ENCODE results near the gene KRTAP10-1.
A peak's percentile ranks its signal among the peaks of the same experiment; 100 is the strongest.

Gene KRTAP10-1

GRCh38 chr21:44547656-44548331 lies 7.8 kb upstream of the KRTAP10-1 start:
- no peak for DNase-seq

DNA sequence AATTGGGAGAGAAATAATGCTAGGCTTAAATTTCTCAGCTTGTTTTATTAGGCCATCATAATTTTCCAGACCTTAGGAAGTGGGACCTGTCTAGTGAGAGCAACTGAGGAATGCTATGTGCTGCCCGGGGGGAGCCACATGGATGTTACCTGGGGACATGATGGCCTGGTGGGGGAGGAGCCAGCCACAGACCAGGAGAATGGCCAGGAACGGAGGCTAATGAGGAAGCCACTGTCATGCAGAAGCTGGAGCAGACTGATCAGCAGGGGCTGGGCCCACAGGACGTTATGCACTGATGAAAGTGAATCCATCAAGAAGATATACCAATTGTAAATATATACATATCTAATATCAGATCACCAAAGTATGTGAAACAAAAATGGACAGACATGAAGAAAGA lies 4.6 kb upstream of the KRTAP10-1 start:
- no peak for DNase-seq

GRCh38 chr21:44542716-44543115 lies 2.7 kb upstream of the KRTAP10-1 start:
- DNase-seq: no peak

DNA sequence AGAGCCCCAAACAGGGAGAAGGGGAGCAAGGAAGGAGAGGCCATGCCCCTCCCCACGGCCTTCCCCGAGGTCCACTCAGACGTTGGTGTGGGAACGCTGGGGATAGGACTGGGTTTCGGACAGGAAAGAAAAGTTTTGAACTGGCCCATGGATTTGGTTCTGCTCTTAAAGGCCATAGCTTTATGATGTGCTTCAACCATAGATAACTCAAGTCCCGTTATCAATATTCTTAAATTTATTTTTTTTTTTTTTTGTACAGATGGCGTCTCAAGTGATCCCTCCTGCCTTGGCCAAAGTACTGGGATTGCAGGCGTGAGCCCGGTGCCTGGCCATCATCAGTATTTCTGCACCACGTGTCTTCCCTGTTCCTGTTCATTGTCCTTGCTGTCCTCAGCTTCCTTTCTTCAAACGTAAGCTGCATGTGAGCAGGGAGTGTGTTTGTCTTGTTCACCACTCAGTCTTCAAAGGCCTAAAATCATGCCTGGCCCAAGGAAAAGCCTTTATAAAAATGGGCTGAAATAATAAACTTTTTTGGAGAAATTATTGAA lies 820 bp upstream of the KRTAP10-1 start:
- DNase-seq: no peak

DNA sequence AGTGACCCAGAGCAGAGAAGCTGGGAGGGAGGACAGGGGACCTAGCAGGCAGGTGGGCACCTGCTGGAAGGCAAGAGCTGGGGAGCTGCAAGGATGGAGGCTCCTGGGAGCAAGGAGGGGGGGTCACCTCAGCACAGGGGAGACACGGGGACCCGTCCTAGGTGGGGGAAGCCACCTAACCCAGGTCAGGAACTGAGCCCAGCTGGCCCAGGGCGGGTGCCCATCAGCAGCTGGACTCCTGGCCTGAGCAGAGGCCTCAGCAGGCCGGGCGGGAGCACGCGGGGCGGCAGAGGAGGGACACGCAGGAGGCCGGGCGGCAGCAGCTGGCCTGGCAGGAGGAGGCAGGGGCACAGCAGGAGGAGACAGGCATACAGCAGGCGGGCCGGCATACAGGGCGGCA lies 949 bp downstream of the KRTAP10-1 start:
- peak; percentile 70 for DNase-seq

DNA sequence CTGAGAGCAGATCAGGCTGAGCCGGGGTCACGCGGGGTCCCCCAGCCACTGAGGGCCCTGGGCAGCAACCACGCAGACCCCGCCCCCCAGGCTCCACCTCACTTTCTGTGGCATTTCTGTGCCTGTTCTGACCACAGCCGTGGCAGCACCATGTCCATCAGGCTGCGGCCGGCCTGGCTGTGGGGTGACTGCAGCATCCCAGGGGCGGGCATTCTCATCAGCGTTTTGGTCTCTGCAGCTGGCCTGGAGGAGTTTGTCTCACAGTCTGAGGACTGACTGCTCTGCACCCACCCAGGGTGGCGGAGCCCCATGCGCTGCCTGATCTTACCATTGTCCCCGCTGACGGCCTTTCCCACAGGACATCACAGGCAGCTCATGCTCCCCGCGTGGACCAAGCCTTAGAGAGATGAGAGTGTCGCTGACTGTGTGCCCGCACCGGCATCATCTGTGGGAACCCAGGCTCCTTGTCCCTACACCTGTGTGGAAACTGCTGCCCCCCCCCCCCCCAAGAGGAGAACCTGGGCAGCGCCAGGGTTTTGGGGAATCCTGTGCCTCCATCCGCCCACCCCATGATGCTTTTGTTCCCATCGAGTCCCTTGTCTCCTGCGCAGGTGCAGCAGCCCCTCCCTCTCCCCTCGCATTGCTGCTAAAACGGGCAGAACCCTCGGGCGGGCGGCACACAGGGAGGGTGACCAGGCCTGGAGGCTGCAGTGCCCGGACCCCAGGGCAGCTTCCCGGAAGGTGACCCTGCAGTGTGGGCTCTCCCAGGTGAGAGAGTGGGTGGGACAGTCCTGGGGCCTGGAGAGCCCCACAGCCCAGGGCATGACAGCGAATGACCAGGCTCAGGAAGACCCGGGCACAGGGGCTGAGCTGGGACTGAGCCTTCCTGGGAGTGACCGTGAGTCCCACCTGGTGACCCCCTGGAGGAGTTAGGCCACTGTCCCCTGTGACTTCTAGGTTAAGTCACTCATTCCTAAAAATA lies 1.8 kb downstream of the KRTAP10-1 start:
- DNase-seq: no peak

GRCh38 chr21:44535963-44536362 lies 4.0 kb downstream of the KRTAP10-1 start:
- DNase-seq: no peak

GRCh38 chr21:44534688-44535087 lies 5.3 kb downstream of the KRTAP10-1 start:
- no peak for DNase-seq

GRCh38 chr21:44533891-44534627 lies 5.9 kb downstream of the KRTAP10-1 start:
- DNase-seq: no peak

GRCh38 chr21:44533121-44533890 lies 6.7 kb downstream of the KRTAP10-1 start:
- DNase-seq: no peak

- DNase-seq: no peak
These were observed 7.3 kb downstream of the KRTAP10-1 start for GRCh38 chr21:44532712-44533111.

DNA sequence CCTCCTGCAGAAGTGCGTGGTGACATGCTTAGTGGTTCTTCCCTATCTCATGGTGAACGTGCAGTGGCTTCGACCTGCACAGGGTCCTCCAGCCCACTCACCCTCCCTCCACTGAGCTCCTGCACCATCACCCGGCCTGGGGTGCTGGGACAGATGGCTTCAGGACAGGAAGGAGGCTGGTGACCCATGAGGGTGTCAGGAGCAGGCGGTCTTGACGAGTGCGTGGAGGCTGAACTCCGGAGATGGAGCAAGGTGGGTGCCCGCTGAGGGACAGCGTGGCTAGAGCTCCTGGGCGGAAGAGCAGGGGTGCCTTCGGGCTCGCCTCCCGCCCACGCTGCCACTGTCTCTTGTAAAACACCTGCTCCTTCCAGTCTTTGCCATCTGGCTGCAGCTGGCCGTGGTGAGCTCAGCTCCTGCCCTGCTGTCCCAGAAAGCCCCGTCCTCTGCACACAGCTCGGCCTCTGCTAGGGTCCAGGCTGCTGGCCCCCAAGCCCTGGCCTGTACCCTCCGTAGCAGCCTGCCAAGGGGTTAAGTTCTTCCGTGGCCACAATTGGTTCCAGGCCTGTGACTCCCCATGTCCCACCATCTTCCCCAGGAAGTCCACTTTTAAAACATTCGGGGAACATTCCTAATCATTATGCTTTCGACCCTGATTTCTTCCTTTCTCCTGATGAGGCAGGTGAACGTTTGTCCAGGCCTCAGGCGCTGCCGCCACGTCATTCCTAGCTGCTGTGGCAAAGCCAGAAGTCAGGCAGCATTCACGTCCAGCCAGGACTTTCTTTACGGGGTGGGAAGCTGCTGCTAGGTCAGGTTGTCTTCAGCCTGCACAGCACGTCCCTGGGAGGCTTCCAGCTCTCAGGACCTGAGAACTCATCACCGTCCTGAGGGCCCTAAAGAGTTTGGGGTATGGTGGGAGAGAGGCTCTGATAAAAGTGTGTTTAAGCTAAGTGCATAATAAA lies 8.1 kb downstream of the KRTAP10-1 start:
- no peak for DNase-seq

DNA sequence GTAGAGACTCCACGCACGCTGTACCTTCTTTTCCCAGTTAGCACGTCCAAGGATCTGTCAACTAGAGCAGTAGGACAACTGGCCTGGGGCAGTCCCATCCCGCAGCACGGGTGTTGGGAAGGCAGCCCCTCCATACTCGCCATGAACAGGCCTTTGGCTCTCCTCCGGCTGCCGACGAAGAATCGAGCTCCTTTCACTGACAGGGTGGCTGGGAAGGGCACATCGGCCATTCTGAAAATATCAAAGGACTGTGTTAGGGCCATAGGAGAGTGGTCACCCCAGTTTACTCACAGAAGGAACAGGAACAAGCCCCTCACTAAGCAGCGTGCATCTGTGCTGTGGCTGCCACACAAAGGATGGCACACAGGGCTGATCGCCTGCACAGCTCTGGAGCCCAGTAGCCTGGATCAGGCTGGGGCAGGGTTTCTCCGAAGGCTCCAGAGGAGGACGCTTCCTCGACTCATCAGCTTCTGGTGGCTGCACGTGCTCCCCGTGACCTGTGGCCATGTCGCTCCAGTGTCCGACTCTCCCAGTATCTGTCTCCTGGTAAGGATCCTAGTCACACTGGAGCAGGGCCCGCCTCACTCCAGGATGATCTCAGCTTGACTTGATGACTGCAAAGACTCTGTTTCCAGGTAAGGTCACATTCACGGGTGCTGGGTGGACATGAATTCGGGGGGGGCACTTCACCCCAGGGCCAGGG lies 8.9 kb downstream of the KRTAP10-1 start:
- no peak for DNase-seq

GRCh38 chr21:44530221-44530902 lies 9.6 kb downstream of the KRTAP10-1 start:
- DNase-seq: no peak

DNA sequence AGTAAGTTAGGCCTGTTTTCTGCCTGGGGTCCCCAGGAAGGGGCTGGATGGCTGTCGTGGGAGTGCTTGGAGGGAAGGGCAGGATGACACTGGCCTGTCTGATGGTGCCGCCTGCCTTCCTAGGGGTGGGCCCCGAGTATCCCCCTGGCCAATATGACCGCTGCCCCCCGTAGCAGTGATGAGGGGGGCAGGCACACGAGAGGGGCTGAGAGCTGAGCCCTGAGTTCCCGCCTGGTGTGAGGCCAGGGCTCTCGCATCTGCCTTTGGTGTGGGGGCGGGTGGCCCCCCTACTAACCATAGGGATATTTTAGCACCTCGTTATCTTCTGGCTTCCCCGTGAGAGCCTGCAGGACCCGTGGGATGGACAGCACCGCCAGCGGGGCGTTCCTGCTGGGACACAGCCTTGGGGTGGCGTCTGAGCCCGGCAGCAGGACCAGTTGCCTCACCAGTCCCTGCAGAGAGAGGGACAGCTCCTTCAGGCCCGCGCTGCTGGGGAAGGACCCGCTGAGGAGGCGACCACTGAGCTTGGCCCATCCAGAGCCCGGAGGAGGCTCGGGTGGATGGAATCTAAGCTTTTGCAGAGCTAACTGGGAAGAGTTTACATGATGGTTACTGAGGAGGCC lies 10.4 kb downstream of the KRTAP10-1 start:
- DNase-seq: no peak

- no peak for DNase-seq
These were observed 11.0 kb downstream of the KRTAP10-1 start for GRCh38 chr21:44529011-44529421.

DNA sequence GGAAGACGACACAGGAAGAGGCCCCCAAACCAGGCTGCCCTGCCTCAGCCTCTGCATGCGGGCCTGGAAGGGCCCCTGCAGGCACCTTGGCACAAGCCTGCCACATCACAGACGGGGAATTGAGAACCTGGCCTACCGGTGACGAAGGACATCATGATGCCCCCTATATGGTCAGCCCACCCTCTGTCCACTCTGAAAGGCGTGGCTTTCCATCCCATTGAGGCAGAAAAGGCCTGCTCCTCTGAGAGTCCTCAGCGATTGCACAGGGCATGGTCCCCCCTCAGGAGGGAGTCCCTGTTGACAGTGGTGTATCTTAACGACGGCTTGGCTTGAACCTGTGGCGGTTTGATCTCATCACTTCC lies 11.4 kb downstream of the KRTAP10-1 start:
- no peak for DNase-seq

- DNase-seq: no peak
These were observed 11.9 kb downstream of the KRTAP10-1 start for GRCh38 chr21:44527983-44528633.
